ENCODE measurements around the gene MKNK1.

The MKNK1 gene

DNA sequence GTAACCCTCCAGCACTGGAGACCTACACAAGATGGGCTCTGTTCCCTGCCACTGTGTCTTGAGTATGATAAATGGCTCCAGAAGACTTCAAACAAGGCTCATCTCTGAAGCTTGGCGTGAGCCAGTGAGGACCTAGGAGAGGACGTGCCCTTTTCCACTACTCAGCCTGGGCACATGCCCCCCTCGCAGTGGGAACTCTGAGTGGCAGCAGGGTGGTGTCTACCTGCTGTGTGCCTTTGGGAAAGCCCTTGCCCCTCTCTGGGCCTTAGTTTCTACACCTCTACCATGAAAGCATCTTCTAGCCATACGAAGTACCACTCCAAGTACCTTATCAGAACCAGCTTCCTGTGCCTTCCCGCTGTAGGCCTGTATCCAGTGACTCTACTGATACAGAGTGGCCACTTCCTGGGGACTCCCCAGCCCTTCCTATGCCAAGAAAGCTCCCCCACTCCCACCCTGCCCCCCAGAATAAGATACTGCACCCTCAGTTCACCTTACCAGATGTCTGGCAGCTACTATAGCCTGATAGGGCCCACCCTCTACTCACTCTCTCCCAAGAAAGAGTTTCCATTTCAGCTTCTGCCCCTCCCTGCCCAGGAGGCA, 15.7 kb upstream of the MKNK1 start:
- no peak for DNase-seq
- intact Hi-C loops (cut with DNase I), result loop anchor here (5.0 kb wide), 1 partner anchor 103 kb away; no protein-coding TSS in a partner anchor

GRCh38 chr1:46618754-46619415, 14.8 kb upstream of the MKNK1 start:
- no peak for DNase-seq
- intact Hi-C loops (cut with DNase I), result loop anchor here (5.0 kb wide), 1 partner anchor 103 kb away; no protein-coding TSS in a partner anchor

- intact Hi-C loops (cut with DNase I), result loop anchor here (5.0 kb wide), 1 partner anchor 104 kb away; no protein-coding TSS in a partner anchor
- no peak for DNase-seq
Observed at GRCh38 chr1:46617833-46618232, 13.8 kb upstream of the MKNK1 start.

DNA sequence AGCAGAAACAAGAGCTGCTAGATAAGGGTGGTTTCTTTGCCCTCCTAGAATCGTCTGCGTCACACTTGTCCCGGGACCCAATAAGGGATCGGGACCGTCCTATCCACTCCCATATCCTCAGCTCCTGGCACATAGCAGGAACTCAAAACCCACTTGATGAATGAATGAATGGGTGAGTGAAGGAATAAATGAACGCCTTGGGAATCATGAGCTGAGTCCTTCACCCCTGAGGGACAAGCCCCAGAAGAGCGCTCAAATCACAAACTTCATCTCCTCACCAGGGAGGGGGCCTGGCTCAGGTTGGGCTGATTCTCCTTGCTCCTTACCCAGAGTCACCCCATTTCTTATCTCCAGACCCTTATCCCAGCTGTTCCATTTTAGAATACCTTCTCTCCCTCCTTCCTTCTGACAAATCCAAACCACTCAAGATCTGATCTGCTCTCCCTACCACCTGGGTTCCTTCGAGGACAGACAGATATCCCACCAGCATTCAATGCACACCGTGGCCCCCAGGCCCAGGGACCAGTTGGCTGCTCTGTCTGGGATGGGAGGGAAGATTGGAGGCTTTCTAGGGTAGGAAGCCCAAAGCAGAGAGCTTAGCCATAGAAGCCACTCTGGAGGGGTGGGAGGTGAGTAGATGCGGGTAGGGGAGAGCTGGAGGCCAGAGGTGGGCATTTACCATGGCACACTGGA, 13.2 kb upstream of the MKNK1 start:
- intact Hi-C loops (cut with DNase I), result loop anchor here (5.0 kb wide), 1 partner anchor 105 kb away; no protein-coding TSS in a partner anchor
- DNase-seq, result no peak

GRCh38 chr1:46616277-46617107, 12.4 kb upstream of the MKNK1 start, which contains the start of gene MOB3C:
MOB3C (minus strand) TSS chr1:46616811; CDS start chr1:46613321, 3,490 bp downstream.
- intact Hi-C loops (cut with DNase I), result loop anchor here (5.0 kb wide), 1 partner anchor 106 kb away; no protein-coding TSS in a partner anchor

GRCh38 chr1:46615735-46616134, 11.7 kb upstream of the MKNK1 start:
- intact Hi-C loops (cut with DNase I), result loop anchor here (5.0 kb wide), 1 partner anchor 107 kb away; no protein-coding TSS in a partner anchor
- no peak for DNase-seq

More at GRCh38 chr1:46616277-46617107, 12.4 kb upstream of the MKNK1 start, which contains the start of gene MOB3C:
- DNase-seq, result peak; percentile 49 to 95 (median 67)

DNA sequence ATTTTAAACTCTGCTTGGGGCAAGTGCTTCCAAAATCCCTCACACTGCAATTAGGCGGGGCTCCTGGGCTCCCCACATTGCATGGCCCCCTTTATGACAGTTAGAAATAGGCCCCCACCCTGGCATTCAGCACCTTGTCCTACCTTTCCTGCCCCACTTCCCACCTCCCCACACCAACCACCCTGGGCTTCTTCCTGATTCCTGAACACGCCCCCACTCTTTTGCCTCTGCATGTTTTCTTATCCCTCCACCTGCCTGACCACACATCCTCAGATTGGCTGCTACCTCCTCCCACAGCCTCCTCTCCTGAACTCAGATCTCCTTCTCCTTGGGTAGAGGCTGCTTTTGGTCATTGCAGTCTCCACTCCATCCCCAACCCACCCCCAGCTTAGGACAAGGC, 11.0 kb upstream of the MKNK1 start:
- DNase-seq, result peak in 1 of 10 donors; percentile 12
- intact Hi-C loops (cut with DNase I), result loop anchor here (5.0 kb wide), 1 partner anchor 107 kb away; no protein-coding TSS in a partner anchor

DNA sequence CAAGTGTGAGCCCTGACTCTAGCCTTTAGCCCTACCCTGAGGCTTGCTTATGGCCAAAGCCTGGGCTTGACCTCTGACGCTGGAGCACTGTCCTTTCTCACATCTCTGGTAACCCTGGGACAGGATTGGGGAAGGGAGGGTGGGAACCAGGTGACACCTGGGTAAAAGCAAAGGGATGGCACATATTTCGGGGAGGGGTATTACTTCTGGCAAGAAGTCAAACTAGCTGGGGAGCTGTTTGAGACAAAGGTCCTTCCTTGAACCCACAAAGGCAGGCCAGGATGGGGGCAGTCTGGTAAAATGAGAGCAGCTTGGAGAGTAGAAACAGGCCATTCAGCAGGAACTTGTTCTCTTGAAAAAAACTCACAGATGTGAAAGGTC, 10.5 kb upstream of the MKNK1 start:
- peak in 1 of 10 donors; percentile 1 for DNase-seq

GRCh38 chr1:46613661-46614603, 9.9 kb upstream of the MKNK1 start:
- intact Hi-C loops (cut with DNase I), result no loop called here
- DNase-seq, result peak; percentile 39 to 95 (median 73)

More for the DNA sequence above, 10.5 kb upstream of the MKNK1 start:
- intact Hi-C loops (cut with DNase I), result no loop called here

DNA sequence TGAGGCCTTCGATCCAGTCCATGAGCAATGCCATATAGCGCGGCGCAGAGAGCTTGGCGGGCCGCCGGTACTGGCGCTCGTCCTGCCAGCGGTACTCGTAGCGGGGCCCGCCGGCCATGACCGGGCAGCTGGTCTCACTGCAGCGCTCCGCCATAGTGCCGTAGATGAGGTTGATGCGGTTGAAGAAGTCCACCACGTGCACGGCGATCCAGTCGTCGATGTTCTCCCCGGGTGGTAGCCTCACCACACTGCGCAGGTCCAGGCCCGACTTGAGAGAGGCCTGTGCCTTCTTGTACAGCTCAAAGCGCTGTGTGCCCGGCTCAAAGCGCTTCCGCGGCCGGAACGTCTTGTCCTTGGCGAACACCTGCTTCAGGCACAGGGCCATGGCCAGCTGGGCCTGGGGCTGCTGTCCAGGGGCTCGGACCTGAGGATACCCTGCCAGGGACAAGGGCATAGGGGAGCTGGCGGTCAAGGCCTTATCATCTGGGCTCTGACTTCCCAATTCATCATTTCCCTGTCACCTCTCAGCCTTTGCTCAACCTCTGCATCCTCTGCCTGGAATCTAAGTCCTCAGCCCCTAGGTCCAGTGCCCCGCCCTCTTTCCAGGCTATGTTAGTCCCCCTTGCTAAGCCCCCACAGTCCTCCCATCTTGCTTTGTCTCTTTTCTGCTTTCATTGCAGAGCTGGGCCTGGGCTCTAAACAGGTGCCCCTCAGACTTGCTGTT, 9.0 kb upstream of the MKNK1 start:
- DNase-seq, result peak in 1 of 10 donors; percentile 75

DNA sequence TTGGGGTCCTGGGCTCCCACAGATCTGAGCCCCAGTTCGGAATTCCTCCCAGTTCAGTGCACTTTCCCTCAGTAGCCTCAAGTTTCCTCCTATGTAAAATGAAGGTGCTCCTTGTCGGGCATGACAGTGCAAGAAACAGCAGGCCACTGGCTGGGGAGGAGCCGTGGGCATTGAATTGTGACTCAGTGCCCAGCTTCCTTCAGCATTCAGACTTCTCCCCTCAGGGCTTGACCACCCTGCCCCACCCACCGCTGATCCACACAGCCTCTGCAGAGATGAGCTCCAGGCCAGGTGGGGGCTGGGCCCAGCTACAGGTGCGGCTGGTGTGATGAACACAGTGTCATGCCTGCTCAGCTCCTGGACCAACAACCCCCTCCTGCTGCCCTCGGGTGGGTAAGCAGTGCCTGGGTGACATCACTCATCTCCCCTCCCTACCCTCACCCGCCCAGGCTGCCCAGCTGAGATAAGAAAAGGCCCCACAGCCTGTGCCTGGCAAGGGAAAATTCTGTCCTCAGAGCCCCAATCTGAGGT, 7.7 kb upstream of the MKNK1 start:
- no peak for DNase-seq
- intact Hi-C loops (cut with DNase I), result no loop called here

More for the DNA sequence above, 9.0 kb upstream of the MKNK1 start:
- intact Hi-C loops (cut with DNase I), result no loop called here

DNA sequence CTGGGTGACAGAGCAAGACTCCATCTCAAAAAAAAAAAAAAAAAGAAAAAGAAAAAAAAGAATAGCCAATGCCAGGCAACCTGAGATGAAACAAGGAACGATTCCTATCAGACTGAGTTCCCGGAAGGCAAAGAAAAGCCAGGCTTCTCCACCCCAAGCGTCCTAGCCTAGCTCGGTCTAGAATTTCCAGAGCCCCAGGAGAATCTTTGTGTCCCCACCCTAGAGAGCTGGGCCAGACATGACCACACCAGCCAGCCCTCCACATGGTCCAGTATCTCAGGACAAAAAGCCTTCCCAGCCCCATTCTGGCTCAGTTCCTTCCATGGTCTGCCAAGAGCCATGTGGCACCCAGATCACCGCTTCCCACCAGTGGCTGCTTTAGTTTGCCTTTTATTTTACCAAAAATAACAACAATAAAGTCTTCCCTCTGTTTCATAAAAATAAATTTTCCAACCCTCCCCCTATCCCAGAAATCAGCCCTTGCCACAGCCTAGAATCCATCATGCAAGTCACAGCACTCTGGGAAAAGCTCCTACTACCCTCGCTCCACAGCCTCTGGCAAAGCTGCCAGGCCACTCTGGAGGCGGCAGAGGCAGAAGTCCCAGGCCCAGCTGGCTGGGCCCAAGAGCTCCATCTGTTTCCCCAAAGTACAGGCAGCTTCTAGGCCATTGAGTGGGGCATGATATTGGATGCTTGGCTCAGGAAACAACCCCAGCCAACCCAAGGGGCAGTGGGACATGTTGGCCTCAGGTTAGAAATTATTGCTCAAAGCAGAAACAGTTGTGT, 3.5 kb upstream of the MKNK1 start:
- DNase-seq, result peak in 2 of 10 donors; percentile 78 to 86
- intact Hi-C loops (cut with DNase I), result loop anchor here (10.0 kb wide), 1 partner anchor 57 kb away; the partner anchor contains the start of gene ATPAF1

- peak in 1 of 10 donors; percentile 55 for DNase-seq
- intact Hi-C loops (cut with DNase I), result loop anchor here (10.0 kb wide), 1 partner anchor 58 kb away; the partner anchor contains the start of gene ATPAF1
Observed at GRCh38 chr1:46606255-46606965, 2.3 kb upstream of the MKNK1 start.

DNA sequence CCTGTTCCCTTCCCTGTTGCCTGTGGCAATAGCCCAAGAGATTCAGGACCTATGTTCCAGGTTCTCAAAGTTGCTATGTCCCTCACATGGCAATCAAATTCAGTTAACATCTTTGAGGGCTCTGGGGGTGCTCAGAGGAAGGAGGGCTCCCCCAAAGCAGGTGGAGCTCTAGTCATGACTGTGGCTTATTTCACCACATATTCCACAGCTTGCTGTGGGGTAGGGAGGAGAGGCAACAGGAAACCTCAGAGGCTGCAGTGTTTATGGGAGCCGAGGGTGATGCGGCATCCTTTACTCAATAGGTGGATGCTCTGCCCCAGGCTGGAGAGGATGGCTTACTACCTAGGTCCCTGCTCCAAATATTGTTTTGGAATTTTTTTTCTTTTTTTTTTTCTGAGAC, 1.2 kb upstream of the MKNK1 start:
- DNase-seq, result no peak
- intact Hi-C loops (cut with DNase I), result loop anchor here (10.0 kb wide), 1 partner anchor 60 kb away; the partner anchor contains the start of gene ATPAF1

GRCh38 chr1:46603481-46603857, 599 bp downstream of the MKNK1 start:
- DNase-seq, result peak in 1 of 10 donors; percentile 47
- intact Hi-C loops (cut with DNase I), result loop anchor here (10.0 kb wide), 1 partner anchor 61 kb away; the partner anchor contains the start of gene ATPAF1
